CD8-positive, alpha-beta memory T cell (primary cell): ENCODE results near the gene PAN3. TPM values are rescaled to one million over a fixed set of nuclear protein-coding genes. Genes with fewer than 3 reads are reported as not detected.

Experiments
- CTCF ChIA-PET: fragments of 350-600 bp; sonication (Branson Sonifier 250); formaldehyde crosslinking; loops from one replicate; lab custom pipeline; 2021; ENCODE audit warnings: antibody characterized with exemption; lab: Charles Lee
- POLR2A ChIA-PET: fragments of 350-600 bp; sonication (Branson Sonifier 250); formaldehyde crosslinking; loops from one replicate; lab custom pipeline; 2021; ENCODE audit warnings: antibody characterized with exemption; lab: Charles Lee
- DNase-seq, 5 donors: peaks; one replicate each; pipeline versions ENCODE4 v3.0.0 to v3.0.0-alpha.2; 2020 to 2022; ENCODE audit warnings: mixed read lengths in 1 of 5
- H3K27ac ChIP-seq: one replicate; pipeline ENCODE4 v1.7.0; 2013; ENCODE audit warnings: low read depth, mild to moderate bottlenecking, low read length, moderate library complexity
- H3K27me3 ChIP-seq: 2 replicates; pipeline ENCODE4 v1.7.0; 2013; ENCODE audit warnings: low read length, mild to moderate bottlenecking; ENCODE audit not compliant: insufficient read depth, poor library complexity, severe bottlenecking
- H3K36me3 ChIP-seq: 2 replicates; pipeline ENCODE4 v1.7.0; 2013; ENCODE audit warnings: mild to moderate bottlenecking, low read length, moderate library complexity; ENCODE audit not compliant: insufficient read depth
- H3K4me1 ChIP-seq: 2 replicates; pipeline ENCODE4 v1.7.0; 2013; ENCODE audit warnings: mild to moderate bottlenecking, low read length, moderate library complexity; ENCODE audit not compliant: insufficient read depth
- H3K4me3 ChIP-seq: 2 replicates; pipeline ENCODE4 v1.7.0; 2013; ENCODE audit warnings: mild to moderate bottlenecking, low read length
- H3K9me3 ChIP-seq: 2 replicates; pipeline ENCODE4 v1.7.0; 2013; ENCODE audit warnings: mild to moderate bottlenecking, low read length
- H3K27ac Mint-ChIP-seq, 8 donors: one replicate each; pipeline ENCODE4 v1.8.0; 2020 to 2021; ENCODE audit warnings: mixed read lengths in 8 of 8, mild to moderate bottlenecking in 6 of 8, inconsistent platforms in 3 of 8, moderate library complexity in 3 of 8
- H3K27me3 Mint-ChIP-seq, 2 donors: one replicate each; pipeline ENCODE4 v1.8.0; 2020 to 2021; ENCODE audit warnings: mixed read lengths in 2 of 2, mild to moderate bottlenecking in 1 of 2, moderate library complexity in 1 of 2
- H3K36me3 Mint-ChIP-seq, 3 donors: one replicate each; pipeline ENCODE4 v1.8.0; 2020 to 2021; ENCODE audit warnings: mixed read lengths in 3 of 3, inconsistent platforms in 1 of 3, mild to moderate bottlenecking in 1 of 3
- H3K4me1 Mint-ChIP-seq, 3 donors: one replicate each; pipeline ENCODE4 v1.8.0; 2020 to 2021; ENCODE audit warnings: mixed read lengths in 3 of 3, inconsistent platforms in 1 of 3, mild to moderate bottlenecking in 1 of 3
- H3K4me3 Mint-ChIP-seq, 7 donors: one replicate each; pipeline ENCODE4 v1.8.0; 2020 to 2021; ENCODE audit warnings: mixed read lengths in 7 of 7, mild to moderate bottlenecking in 6 of 7, moderate library complexity in 4 of 7, inconsistent platforms in 2 of 7
- H3K9me3 Mint-ChIP-seq, 5 donors: one replicate each; pipeline ENCODE4 v1.8.0; 2020 to 2022; ENCODE audit warnings: mixed read lengths in 5 of 5, mild to moderate bottlenecking in 3 of 5, moderate library complexity in 2 of 5, inconsistent platforms in 1 of 5
- polyA plus RNA-seq: library from polyadenylated mRNA; unstranded; fragments of 300-500 nt; fragmentation: Illumina TruSeq; gene quantifications from one replicate; pipeline ENCODE4 v1.2.3, GENCODE V29; 2021
- total RNA-seq, 2 experiments: library from RNA; stranded (reverse); gene quantifications; one replicate each; pipeline ENCODE4 v1.2.3, GENCODE V29; 2021

The PAN3 gene
- total and polyA plus RNA-seq, 3 experiments from 2014 or later, result 5.3 to 33.3 (median 33.1) TPM

DNA sequence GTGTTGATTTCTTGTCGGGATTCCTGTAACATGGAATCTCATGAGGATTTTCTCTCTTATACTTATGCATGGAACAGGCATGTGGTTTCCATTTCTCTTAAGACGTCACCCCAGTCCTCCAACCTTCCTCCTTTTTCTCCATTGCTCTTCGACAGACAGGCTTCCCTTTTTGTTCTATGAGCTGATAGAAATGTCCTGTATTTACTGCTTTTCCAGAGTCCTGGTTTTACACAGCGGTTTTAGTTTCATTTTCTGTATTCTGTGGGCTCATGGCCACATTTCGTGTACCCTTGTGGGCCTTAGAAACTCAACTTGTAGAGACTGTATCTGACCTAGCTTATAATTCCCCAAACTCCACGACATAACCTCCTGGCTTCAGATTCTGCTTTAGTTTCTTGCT, 113.1 kb downstream of the PAN3 start:
- no peaks in the 10 kb centered on the region for H3K27me3 ChIP-seq
- peaks cover 42 to 78% (median 69%) of the 10 kb centered on the region in 3 donors for H3K4me1 Mint-ChIP-seq
- H3K27ac Mint-ChIP-seq, result peak overlapping the region in 2 of 8 donors; percentile 47 to 78
- H3K36me3 Mint-ChIP-seq, result peaks cover 23 to 59% (median 33%) of the 10 kb centered on the region in 3 donors
- no peak overlapping the region for H3K4me3 Mint-ChIP-seq
- H3K36me3 ChIP-seq, result peaks cover 3% of the 10 kb centered on the region
- no peak overlapping the region for H3K27ac ChIP-seq
- DNase-seq, result no peak
- H3K9me3 ChIP-seq, result no peaks in the 10 kb centered on the region
- ChIA-PET POLR2A (no interaction called here), CTCF (no interaction called here)
- H3K4me1 ChIP-seq, result peaks cover 15% of the 10 kb centered on the region
- no peak overlapping the region for H3K4me3 ChIP-seq
- H3K9me3 Mint-ChIP-seq, result no peaks in the 10 kb centered on the region
- no peaks in the 10 kb centered on the region for H3K27me3 Mint-ChIP-seq

DNA sequence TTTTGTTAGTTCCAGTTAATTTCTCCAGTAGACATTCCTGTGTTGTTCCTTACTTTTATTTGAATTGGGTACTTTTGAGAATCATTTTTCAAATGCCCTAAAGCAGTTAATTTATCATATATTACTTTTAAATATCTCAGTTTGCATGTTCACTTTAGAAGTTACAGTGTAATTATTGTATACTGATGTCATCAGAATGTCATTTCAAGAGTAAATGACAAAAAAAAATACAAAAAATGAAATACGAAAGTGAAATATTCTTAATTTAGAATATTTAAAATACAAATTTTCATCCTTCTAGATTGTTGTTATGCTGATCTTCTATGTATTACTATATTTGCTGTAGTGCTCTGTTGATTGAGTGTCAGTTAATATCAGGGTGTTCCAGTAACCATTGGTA, 114.2 kb downstream of the PAN3 start:
- CTCF ChIA-PET, result no interaction called here
- Mint-ChIP-seq H3K4me3 (no peak overlapping the region), H3K36me3 (peaks cover 21 to 59% (median 32%) of the 10 kb centered on the region in 3 donors), H3K9me3 (no peaks in the 10 kb centered on the region), H3K27ac (no peak overlapping the region), H3K4me1 (peaks cover 40 to 68% (median 64%) of the 10 kb centered on the region in 3 donors), H3K27me3 (no peaks in the 10 kb centered on the region)
- Histone ChIP-seq H3K36me3 (peaks cover 4% of the 10 kb centered on the region), H3K27me3 (no peaks in the 10 kb centered on the region), H3K9me3 (no peaks in the 10 kb centered on the region), H3K4me1 (peaks cover 15% of the 10 kb centered on the region), H3K27ac (no peak overlapping the region), H3K4me3 (no peak overlapping the region)
- DNase-seq, result no peak
- POLR2A ChIA-PET, result no interaction called here

DNA sequence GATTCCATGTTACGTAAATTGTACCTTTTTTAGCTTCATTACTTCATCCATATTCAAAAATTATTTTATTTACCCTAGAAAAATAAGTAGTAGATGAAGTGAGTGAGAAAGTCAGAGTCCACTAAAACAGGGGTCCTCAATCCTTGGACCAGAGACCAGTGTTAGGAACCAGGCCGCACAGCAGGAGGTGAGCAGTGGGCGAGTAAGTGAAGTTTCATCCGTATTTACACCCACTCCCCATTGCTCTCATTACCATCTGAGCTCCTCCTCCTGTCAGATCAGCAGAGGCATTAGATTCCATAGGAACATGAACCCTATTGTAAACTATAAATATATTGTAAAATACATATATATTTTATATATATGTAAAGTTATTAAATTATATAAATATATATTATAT, 119.0 kb downstream of the PAN3 start:
- H3K27me3 Mint-ChIP-seq, result no peaks in the 10 kb centered on the region
- Histone ChIP-seq H3K4me1 (peaks cover 5% of the 10 kb centered on the region), H3K36me3 (peaks cover 14% of the 10 kb centered on the region), H3K27me3 (no peaks in the 10 kb centered on the region), H3K9me3 (no peaks in the 10 kb centered on the region), H3K4me3 (no peak overlapping the region), H3K27ac (no peak overlapping the region)
- H3K4me3 Mint-ChIP-seq, result no peak overlapping the region
- no peaks in the 10 kb centered on the region for H3K9me3 Mint-ChIP-seq
- H3K4me1 Mint-ChIP-seq, result peaks cover 17 to 28% (median 26%) of the 10 kb centered on the region in 3 donors
- no peak for DNase-seq
- POLR2A ChIA-PET, result no interaction called here
- CTCF ChIA-PET, result no interaction called here
- H3K36me3 Mint-ChIP-seq, result peaks cover 9 to 67% (median 21%) of the 10 kb centered on the region in 3 donors
- H3K27ac Mint-ChIP-seq, result no peak overlapping the region

DNA sequence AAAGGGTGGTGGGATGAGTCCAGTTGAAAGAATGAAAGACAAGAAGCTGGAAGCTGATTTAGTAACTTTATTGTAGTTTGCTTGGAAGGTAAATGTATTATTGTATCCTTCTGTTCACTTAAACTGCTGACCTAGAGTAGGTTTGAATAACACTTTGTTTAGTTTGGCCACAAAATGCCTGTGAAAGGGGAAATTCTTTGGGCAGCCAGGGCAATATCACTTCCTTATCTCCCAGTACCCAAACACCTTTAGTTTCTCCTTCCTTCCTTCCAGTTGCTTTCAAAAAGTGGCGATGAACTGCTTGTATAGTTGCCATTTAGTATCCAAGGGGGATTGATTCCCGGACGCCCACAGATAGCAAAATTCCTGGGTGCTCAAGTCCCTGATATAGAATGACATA, 120.1 kb downstream of the PAN3 start:
- ChIA-PET CTCF (no interaction called here), POLR2A (no interaction called here)
- Histone ChIP-seq H3K27ac (no peak overlapping the region), H3K9me3 (no peaks in the 10 kb centered on the region), H3K4me1 (no peaks in the 10 kb centered on the region), H3K27me3 (no peaks in the 10 kb centered on the region), H3K4me3 (no peak overlapping the region), H3K36me3 (peaks cover 14% of the 10 kb centered on the region)
- Mint-ChIP-seq H3K9me3 (no peaks in the 10 kb centered on the region), H3K36me3 (peaks cover 18 to 70% (median 28%) of the 10 kb centered on the region in 3 donors), H3K4me1 (peaks cover 14 to 26% (median 18%) of the 10 kb centered on the region in 3 donors), H3K27me3 (no peaks in the 10 kb centered on the region), H3K4me3 (no peak overlapping the region), H3K27ac (no peak overlapping the region)
- DNase-seq, result no peak

GRCh38 chr13:28267497-28267896, 129.2 kb downstream of the PAN3 start:
- Mint-ChIP-seq H3K9me3 (no peaks in the 10 kb centered on the region), H3K27ac (peak overlapping the region in 1 of 8 donors; percentile 44), H3K4me1 (peaks cover 16 to 25% (median 21%) of the 10 kb centered on the region in 3 donors), H3K4me3 (peak overlapping the region in 1 of 7 donors; percentile 19), H3K36me3 (peaks cover 19 to 73% (median 27%) of the 10 kb centered on the region in 3 donors), H3K27me3 (peaks cover 0 to 3% of the 10 kb centered on the region in 2 donors)
- no peaks in the 10 kb centered on the region for H3K4me1 ChIP-seq
- H3K9me3 ChIP-seq, result no peaks in the 10 kb centered on the region
- peaks cover 21% of the 10 kb centered on the region for H3K36me3 ChIP-seq
- ChIA-PET CTCF (no interaction called here), POLR2A (no interaction called here)
- H3K27ac ChIP-seq, result no peak overlapping the region
- H3K27me3 ChIP-seq, result no peaks in the 10 kb centered on the region
- no peak overlapping the region for H3K4me3 ChIP-seq
- DNase-seq, result no peak

DNA sequence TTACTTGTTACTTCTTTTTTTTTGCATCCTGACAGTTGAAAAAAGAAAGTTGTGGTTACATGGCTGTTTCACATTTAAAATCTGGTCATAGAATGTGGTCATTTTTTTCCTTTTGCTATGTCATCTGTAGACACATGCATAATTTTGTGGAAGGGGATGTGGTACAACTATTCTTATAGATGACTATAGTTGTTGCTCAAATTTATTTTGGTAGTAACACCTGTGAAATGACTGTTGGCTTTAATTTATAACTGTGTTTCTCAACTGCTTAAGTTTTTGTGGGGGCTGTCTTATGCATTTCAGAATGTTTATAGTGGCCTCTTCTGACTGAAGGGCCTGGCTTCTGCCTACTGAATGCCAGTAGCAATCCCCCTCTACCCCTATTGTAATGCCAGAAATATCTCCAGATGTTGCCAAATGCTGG, 130.5 kb downstream of the PAN3 start:
- Mint-ChIP-seq H3K27ac (peak overlapping the region in 6 of 8 donors; percentile 33 to 73 (median 54)), H3K4me3 (no peak overlapping the region), H3K36me3 (peaks cover 10 to 74% (median 21%) of the 10 kb centered on the region in 3 donors)

DNA sequence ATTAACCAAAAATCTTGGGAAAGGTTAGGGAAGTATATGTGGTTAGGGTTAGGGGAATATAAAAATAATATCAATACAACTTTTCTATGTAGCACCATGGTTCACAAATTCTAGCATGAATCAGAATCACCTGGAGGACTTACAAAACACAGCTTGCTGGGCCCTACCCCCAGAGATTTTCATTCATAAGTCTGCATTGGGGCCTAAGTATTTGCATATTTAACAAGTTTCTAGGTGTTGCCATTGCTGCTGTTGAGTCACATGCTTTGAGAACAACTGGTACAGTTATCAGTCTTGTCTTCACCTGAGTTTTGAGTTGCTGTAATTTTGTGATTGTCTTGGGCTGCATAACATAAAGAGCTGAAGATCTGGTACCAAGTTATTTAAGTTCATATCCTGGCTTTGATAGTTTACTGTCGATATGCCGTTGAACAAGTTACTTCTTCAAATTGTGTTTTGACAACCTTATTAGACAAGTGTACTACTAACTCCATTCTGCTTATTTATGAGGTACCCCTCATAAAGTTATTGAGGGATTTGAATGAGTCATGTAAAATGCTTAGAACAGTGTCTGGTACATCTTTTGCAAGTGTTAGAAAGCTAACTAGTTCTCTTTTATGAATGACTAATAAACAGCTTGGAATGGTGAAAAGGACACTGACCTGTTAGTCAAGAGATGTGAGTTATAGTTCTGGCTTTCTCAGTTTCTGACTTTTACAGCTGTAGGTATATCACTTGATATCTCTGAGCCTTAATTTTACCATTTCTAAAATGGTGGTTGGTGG, 132.9 kb downstream of the PAN3 start:
- H3K27ac Mint-ChIP-seq, result peak overlapping the region in 2 of 8 donors; percentile 9 to 50
- H3K9me3 Mint-ChIP-seq, result no peaks in the 10 kb centered on the region
- H3K27ac ChIP-seq, result no peak overlapping the region
- H3K27me3 Mint-ChIP-seq, result peaks cover 0 to 3% of the 10 kb centered on the region in 2 donors
- H3K4me3 ChIP-seq, result no peak overlapping the region
- ChIA-PET CTCF (no interaction called here), POLR2A (no interaction called here)
- H3K27me3 ChIP-seq, result no peaks in the 10 kb centered on the region
- peaks cover 9 to 81% (median 19%) of the 10 kb centered on the region in 3 donors for H3K36me3 Mint-ChIP-seq
- no peak for DNase-seq
- H3K4me1 ChIP-seq, result no peaks in the 10 kb centered on the region
- H3K36me3 ChIP-seq, result peaks cover 24% of the 10 kb centered on the region
- H3K4me1 Mint-ChIP-seq, result peaks cover 14 to 25% (median 25%) of the 10 kb centered on the region in 3 donors
- H3K4me3 Mint-ChIP-seq, result no peak overlapping the region
- no peaks in the 10 kb centered on the region for H3K9me3 ChIP-seq

More for the DNA sequence above, 130.5 kb downstream of the PAN3 start:
- no peak overlapping the region for H3K27ac ChIP-seq
- no peaks in the 10 kb centered on the region for H3K9me3 ChIP-seq
- POLR2A ChIA-PET, result no interaction called here
- CTCF ChIA-PET, result no interaction called here
- no peaks in the 10 kb centered on the region for H3K27me3 ChIP-seq
- no peaks in the 10 kb centered on the region for H3K4me1 ChIP-seq
- Mint-ChIP-seq H3K9me3 (no peaks in the 10 kb centered on the region), H3K27me3 (peaks cover 0 to 3% of the 10 kb centered on the region in 2 donors), H3K4me1 (peaks cover 16 to 21% (median 21%) of the 10 kb centered on the region in 3 donors)
- no peak overlapping the region for H3K4me3 ChIP-seq
- H3K36me3 ChIP-seq, result peaks cover 24% of the 10 kb centered on the region
- DNase-seq, result peak in 1 of 5 donors; percentile 34

GRCh38 chr13:28273919-28274318, 135.6 kb downstream of the PAN3 start:
- Mint-ChIP-seq H3K4me3 (no peak overlapping the region), H3K36me3 (peaks cover 0 to 80% (median 13%) of the 10 kb centered on the region in 3 donors), H3K27me3 (peaks cover 0 to 3% of the 10 kb centered on the region in 2 donors), H3K27ac (peak overlapping the region in 1 of 8 donors; percentile 35), H3K9me3 (no peaks in the 10 kb centered on the region), H3K4me1 (peaks cover 3 to 7% (median 6%) of the 10 kb centered on the region in 3 donors)
- no peaks in the 10 kb centered on the region for H3K9me3 ChIP-seq
- ChIA-PET POLR2A (no interaction called here), CTCF (no interaction called here)
- H3K4me1 ChIP-seq, result no peaks in the 10 kb centered on the region
- H3K36me3 ChIP-seq, result peaks cover 36% of the 10 kb centered on the region
- no peak overlapping the region for H3K27ac ChIP-seq
- no peak overlapping the region for H3K4me3 ChIP-seq
- H3K27me3 ChIP-seq, result no peaks in the 10 kb centered on the region
- no peak for DNase-seq
